Stimulated activated CD8-positive, alpha-beta memory T cell treated with anti-CD3 and anti-CD28 coated beads, Interleukin-7, amount 100 ng/mL, for 48 hours (primary cell): ENCODE measurements around the gene TMEM9.
A peak's percentile ranks its signal among the peaks of the same experiment; 100 is the strongest.
"Not testable (repeated sequence)": the region's sequence is repeated elsewhere in the genome, so short reads cannot be mapped to it uniquely, and the experiment has no call there.

Experiments
- DNase-seq, 2 donors: peaks; one replicate each; pipeline ENCODE4 v3.0.0-alpha.2; 2020; ENCODE audit warnings: low read depth in 1 of 2; ENCODE audit errors: extremely low read depth in 1 of 2

TMEM9 gene

GRCh38 chr1:201175820-201176500 is 21.7 kb upstream of the TMEM9 start:
- DNase-seq: no peak

GRCh38 chr1:201173736-201174135 is 19.5 kb upstream of the TMEM9 start:
- DNase-seq: no peak

GRCh38 chr1:201172999-201173610 is 18.8 kb upstream of the TMEM9 start:
- DNase-seq: no peak

- DNase-seq: no peak
These were observed 18.1 kb upstream of the TMEM9 start for GRCh38 chr1:201172326-201172725.

- peak in 1 of 2 donors; percentile 68 for DNase-seq
These were observed 17.1 kb upstream of the TMEM9 start for GRCh38 chr1:201171063-201172036.

GRCh38 chr1:201170533-201171062 is 16.3 kb upstream of the TMEM9 start:
- DNase-seq: peak; percentile 71 to 85

- DNase-seq: no peak
These were observed 15.8 kb upstream of the TMEM9 start for GRCh38 chr1:201169971-201170532.

GRCh38 chr1:201169203-201169602 is 14.9 kb upstream of the TMEM9 start:
- no peak for DNase-seq

GRCh38 chr1:201167041-201167991 is 13.0 kb upstream of the TMEM9 start:
- DNase-seq: no peak

- DNase-seq: no peak
These were observed 10.4 kb upstream of the TMEM9 start for GRCh38 chr1:201164645-201165044.

- no peak for DNase-seq
These were observed 9.4 kb upstream of the TMEM9 start for GRCh38 chr1:201163707-201164106.

GRCh38 chr1:201163036-201163435 is 8.8 kb upstream of the TMEM9 start:
- DNase-seq: not testable (repeated sequence)

GRCh38 chr1:201157949-201158348 is 3.7 kb upstream of the TMEM9 start:
- no peak for DNase-seq

- no peak for DNase-seq
These were observed 2.5 kb upstream of the TMEM9 start for GRCh38 chr1:201156819-201157218.

- DNase-seq: no peak
These were observed 2.1 kb upstream of the TMEM9 start for GRCh38 chr1:201156346-201156745.

GRCh38 chr1:201155354-201155753 is 1.1 kb upstream of the TMEM9 start:
- DNase-seq: no peak

- DNase-seq: no peak
These were observed 543 bp downstream of the TMEM9 start for GRCh38 chr1:201153474-201154388.

- no peak for DNase-seq
These were observed 4.9 kb downstream of the TMEM9 start for GRCh38 chr1:201149400-201149799.
